Measurements from ENCODE around the gene NPTN.

DNA sequence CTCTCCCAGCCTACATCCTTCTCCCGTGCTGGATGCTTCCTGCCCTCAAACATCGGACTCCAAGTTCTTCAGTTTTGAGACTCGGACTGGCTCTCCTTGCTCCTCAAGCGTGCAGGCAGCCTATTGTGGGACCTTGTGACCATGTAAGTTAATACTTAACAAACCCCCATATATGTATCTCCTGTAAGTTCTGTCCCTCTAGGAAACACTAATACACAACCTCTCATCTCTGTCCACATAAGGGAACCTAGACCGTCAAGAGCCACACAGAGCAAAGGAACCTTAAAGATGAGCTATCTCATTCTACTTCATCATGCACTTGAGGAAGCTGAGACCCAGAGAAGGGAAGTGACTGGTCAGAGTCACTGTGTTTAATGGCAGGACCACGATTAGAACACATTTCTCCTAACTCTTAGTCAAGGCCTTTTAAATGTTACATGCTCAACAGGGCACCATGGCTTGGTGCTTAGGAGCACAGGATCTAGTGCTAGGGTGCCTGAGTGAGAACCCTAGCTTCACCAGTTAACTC, 50.3 kb downstream of the NPTN start:
- TF ChIP-seq, protein P1, sequence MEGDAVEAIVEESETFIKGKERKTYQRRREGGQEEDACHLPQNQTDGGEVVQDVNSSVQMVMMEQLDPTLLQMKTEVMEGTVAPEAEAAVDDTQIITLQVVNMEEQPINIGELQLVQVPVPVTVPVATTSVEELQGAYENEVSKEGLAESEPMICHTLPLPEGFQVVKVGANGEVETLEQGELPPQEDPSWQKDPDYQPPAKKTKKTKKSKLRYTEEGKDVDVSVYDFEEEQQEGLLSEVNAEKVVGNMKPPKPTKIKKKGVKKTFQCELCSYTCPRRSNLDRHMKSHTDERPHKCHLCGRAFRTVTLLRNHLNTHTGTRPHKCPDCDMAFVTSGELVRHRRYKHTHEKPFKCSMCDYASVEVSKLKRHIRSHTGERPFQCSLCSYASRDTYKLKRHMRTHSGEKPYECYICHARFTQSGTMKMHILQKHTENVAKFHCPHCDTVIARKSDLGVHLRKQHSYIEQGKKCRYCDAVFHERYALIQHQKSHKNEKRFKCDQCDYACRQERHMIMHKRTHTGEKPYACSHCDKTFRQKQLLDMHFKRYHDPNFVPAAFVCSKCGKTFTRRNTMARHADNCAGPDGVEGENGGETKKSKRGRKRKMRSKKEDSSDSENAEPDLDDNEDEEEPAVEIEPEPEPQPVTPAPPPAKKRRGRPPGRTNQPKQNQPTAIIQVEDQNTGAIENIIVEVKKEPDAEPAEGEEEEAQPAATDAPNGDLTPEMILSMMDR (IDR thresholded peaks at IDR 0.05), result no peak
- TF ChIP-seq REST (IDR thresholded peaks at IDR 0.05; ENCODE audit: low read depth, low read length) (no peak), MAX (IDR thresholded peaks at IDR 0.05; ENCODE audit: low read depth) (no peak), POLR2AphosphoS5 (IDR thresholded peaks at IDR 0.05; ENCODE audit: low read depth, low read length) (no peak)
